ENCODE results near the gene CHN1.
A peak's percentile ranks its signal among the peaks of the same experiment; 100 is the strongest.

CHN1 gene, protein sequence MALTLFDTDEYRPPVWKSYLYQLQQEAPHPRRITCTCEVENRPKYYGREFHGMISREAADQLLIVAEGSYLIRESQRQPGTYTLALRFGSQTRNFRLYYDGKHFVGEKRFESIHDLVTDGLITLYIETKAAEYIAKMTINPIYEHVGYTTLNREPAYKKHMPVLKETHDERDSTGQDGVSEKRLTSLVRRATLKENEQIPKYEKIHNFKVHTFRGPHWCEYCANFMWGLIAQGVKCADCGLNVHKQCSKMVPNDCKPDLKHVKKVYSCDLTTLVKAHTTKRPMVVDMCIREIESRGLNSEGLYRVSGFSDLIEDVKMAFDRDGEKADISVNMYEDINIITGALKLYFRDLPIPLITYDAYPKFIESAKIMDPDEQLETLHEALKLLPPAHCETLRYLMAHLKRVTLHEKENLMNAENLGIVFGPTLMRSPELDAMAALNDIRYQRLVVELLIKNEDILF

DNA sequence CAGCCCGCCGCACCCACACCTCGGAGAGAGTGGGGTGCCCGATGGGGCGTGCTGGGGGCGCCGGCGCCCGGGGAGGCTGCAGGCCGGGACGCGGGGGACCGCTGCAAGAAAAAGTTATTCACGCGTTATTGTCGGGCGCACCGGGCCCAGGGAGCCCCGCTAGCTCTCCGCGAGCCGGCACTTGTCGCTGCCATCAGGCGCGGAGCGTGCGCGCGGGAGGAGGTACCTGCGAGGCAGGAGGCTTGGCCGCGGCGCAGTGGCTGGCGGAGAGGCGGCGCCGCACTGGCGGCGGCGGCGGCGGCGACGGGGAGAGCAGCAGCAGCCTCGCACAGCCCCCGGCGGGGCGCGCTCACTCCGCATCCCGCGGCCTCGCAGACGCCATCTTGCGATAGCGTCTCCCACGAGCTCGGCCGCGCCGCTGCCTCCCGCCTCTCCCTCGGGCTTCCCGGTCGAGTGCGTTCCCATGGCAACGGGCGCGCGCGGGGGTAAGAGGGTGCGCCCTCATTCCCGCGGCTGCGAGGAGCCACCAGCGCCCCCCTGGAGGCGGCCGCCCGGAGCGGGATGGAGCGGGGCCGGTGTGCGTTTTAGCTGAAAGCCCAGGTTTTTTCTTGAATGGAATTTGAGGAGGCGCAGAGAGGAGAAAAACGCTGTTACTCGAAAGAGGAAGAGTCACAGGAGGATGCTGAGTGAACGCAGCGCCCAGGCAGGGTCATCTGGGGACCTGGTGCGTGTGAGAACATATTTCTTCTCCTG lies at the start of gene CHN1:
Gene CHN1 (minus strand): TSS at position 402 of the 753 bp plus-strand sequence. CDS start 469 bp downstream, outside the sequence.
- peak; percentile 67 for DNase-seq

DNA sequence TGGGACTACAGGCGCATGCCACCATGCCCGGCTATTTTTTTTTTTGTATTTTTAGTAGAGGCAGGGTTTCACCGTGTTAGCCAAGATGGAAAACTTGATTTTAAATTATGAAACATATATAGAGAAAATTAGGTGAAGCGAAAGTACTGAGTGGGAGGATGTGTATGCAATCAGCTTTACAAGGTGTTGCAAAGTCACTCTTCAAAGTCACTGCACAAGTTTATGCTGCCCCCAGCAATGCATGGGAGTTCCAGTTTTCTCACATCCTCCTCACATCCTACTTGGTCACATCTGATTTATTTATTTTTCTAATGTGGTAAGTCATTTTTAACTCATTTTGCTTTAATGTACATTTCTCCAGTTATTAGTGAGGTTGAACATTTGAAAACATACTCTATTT lies 49.2 kb upstream of the CHN1 start:
- no peak for DNase-seq

DNA sequence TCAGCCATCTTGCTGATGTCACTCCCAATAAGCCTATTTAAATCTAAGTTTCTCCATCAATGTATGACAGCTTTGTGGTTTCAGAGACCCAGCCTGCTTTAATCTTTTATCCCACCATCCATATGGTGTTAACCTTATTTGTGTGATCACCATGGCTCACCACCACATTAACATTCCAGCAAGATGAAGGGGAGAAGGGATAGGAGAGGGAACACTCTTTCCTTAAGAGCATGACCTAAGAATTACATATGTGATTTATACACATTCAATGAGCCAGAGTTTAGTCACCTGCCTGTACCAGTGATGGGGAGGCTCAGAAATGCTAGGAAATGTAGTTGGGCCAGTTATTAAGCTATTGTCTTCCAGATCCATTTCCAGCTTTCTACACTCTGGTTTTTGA lies 44.5 kb upstream of the CHN1 start:
- no peak for DNase-seq

DNA sequence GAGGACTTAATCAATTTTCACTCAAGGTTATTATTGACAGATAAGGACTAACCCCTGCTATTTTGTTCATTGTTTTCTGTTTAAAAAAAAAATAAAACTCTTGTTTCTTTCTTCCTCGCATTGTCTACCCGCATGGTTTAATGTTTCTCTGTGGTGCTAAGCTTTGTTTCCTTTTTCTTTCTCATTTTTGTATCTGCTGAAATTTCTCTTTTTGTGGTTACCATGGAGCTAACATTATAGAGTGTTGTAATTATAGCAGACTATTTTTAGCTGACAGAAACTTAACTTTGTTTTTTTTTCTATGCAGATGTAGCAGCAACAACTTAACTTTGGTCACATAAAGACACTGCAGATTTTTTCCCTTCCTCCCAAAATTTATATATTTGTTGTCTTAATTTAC lies 43.1 kb upstream of the CHN1 start:
- no peak for DNase-seq

DNA sequence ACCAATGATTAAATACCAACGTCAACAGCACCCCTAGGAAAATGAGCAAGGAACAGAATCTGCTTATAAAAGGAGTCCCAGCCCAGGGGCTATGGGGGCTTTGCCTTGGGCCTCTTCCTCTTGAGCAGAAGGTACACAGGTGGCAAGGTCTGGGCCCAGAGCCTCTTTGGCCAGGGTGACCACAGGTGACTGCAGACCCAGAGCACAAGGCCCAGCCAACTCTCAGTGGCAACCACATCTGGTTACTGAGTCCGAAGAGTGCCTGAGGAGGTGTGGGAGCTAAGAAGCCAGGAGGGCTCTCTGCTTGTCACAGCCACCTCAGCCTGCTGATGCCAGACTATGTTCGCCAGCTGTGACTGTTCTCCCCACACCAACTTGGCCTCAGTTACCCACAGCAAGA lies 34.3 kb upstream of the CHN1 start:
- DNase-seq: no peak

DNA sequence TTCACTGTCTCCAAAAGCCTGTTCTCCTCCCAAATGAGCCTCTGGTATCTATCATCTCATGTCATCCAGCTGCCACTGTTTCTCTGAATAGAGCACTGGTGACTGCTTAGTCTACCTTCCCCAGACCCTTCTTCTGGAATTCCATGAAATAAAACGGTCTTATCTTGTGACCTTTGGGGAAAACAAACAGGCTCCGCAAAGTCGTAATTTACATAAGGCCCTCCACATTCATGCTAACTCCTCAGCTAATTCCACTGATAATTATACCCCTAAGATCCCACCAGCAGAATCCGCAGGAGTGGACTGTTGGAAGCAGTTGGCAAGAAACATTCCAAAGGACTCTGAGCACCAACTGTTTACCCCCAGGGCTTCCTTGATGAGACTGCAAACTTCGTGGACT lies 33.9 kb upstream of the CHN1 start:
- DNase-seq: no peak

DNA sequence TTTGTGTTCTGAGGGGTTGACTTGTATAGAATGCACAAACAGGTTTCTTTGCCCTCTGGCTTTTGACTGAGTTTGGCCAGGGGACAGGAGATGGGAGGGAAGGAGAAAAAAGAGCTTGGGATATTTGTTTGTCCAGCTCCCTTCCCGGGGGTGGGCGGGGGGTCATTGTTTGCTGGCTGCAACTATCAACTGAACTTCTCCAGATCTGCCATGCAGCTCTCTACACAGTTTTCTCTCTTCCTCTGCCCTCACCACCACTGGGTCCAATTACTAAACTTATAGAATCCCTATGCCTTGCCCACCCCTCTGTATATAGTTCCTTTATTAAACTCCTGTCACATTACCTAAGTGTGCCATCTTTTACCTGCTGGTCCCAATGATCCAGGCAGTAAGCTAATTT lies 32.8 kb upstream of the CHN1 start:
- no peak for DNase-seq

DNA sequence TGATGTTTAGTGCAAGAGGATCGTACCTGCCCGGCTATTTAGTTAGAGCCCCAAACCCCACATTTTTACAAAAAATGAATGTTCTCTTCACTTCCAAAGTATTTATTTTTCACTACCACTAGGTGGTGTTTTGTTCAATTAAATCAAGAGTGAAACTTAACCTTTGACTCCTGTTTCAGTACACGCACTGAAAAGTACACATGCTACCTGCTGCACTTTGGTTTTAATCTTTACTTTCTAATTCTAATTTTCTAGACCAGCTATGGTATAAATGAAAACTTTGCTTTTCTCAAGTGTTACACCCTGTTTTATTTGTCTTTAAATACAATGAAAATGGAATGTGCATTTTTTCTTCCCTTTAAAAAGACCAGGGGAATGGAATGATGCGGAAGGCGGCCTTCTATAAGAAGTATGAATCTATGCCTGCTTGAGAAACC lies 31.4 kb upstream of the CHN1 start:
- DNase-seq: no peak

DNA sequence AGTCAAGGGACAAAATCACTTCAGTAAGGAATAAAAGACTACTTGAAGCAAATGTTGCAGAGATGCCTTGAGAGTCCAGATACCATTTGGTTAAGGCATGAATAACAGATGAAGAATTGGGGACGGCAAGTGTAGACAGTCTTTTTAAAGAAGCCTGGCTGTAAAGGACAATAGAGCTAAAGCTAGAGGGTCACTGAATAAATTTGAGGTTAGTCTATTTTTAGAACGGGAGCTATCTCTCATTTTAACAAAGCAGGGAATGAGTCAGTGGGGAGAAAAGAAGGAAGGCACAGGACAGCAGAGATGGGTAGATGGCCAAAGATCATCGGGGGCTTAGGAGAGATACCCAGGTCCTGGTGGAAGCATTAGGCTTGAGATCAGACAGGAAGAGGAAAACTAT lies 30.6 kb upstream of the CHN1 start:
- DNase-seq: no peak

DNA sequence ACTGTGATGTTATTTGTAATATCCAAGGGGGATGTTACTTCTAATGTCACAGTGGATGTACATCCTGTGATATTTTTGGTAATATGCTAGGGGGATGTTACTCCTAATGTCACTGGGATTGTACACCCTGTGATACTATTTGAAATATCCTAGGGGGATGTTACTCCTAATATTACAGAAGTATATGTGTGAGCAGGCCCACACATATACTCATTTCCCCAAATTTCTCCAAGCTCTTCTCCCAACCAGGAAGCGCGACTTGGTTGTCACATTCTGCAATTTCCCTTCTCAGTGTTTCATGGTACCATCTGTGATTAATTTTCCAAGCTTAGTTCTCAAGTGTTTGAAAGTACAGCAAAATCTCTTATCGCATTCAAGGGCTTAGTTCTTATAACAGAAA lies 29.5 kb upstream of the CHN1 start:
- no peak for DNase-seq

DNA sequence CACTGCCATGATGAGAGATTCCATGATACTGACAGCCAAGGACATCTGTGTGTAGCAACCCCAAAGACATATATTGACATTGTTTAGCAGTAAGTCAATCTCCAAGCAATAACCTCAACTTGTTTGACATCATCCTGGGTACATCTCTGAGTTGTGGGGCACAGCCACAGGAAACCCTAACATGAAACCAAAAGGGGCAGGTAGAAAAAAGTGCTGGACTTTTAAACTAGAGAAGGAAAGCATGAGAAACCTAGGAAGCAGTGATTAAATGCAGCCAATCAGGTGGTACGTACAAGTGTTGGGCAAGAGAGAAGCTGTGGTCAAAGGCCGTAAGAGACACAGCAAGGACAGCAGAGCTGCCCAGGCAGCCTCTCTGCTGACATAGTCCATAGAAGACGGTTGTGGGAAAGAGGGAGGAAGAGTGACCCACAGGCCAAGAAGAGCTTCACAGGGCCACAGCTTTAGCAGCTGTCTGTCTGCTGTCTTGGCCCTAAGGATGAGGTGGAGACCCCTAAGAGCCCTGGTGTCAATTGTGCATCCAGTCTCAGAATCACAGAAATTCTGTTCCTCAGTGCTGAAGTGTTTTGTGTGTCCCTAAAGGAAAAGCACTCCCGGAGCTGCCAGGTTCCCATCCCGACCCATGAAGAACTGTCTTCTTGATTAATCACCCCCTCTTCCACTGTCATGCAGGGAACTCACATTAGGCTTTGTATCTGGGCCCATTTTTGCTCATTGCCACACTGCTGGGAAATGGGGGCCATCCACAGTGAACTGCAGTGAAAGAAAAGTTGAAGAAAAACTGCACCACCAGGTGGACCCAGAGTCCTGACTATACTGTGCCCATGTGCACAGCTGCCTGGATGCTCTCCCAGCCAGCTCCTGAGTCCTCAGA lies 25.4 kb upstream of the CHN1 start:
- no peak for DNase-seq

DNA sequence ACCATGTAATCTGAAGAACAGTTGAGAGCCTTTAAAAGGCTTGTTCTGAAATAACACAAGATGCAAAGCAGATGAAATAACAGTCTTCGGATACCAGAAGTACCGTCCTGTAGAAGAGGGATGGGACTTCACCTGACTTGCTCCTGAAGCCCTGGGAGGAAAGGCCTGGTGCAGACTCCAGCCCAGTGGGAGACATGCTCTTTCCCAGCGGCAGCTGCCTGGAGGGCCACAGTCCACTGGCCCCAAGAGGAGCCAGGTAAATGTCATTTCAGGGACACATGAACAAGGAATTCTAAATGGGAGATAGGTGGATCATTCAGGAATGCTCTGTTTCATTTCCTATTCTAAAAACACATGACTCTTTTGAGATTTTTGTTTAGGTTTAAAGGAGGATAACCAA lies 22.6 kb upstream of the CHN1 start:
- no peak for DNase-seq

DNA sequence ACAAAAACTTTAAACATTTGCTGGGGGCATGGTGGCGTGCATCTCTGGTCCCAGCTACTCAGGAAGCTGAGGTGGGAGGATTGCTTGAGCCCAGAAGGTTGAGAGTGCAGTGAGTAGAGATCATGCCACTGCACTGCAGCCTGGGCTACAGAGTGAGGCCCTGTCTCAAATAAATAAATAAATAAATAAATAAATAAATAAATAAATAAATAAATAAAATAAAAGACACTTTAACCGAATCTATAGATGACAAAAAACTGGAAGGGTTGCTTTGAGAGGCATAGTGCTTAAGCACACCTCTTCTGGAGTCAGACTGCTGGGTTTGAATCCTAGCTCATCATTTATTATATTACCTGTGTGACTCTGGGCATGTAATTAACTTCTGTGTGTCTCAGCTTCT lies 21.2 kb upstream of the CHN1 start:
- DNase-seq: no peak

DNA sequence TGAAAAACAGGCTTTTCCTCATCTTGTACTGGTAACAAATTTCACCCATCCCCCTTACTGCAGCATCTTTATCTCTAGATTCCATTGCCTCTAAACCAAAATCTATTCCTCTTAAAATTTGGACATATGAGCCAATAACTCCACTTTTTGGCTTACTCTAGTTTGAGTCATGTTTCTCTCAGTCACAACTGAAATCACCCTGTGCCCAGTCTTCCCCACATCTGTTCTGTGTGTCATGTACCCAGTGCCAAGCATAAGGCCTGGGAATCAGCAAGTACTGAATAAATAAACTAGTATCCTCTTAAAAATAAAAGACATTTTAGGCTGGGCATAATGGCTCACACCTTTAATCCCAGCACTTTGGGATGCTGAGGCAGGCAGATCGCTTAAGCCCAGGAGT lies 20.8 kb upstream of the CHN1 start:
- no peak for DNase-seq

DNA sequence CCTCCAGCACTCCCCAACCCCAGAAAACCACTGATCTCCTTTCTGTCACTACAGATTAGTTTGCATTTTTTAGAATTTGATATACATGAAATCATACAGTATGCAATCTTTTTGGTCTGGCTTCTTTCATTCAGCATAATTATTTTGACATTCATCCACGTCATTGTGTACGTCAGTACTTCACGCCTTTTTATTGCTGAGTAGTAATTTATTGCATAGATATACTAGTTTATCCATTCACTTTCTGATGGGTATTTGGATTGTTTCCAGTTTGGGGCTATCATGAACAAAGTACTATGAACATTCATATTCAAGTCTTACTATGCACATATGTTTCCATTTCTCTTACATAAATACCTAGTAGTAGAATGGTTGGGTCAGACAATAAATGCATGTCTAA lies 20.1 kb upstream of the CHN1 start:
- DNase-seq: no peak

DNA sequence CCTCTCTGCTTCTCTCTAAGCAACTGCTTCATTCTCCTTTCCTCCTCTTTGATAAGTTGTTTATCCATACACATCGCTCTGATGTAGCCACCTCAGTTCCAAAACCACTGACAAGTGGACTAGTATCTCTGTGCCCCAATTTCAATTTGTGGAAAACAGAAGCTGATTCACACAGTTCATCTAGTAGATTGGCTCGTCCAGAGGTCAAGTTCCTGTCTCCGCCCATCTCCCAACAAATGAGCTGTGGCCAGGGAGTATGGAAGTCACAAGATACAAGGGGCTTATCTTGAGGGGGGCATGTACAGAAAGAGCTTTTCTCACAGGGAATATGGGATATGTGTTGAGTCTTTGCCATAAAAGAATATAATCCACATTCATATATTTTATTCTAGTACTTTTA lies 17.7 kb upstream of the CHN1 start:
- DNase-seq: no peak

DNA sequence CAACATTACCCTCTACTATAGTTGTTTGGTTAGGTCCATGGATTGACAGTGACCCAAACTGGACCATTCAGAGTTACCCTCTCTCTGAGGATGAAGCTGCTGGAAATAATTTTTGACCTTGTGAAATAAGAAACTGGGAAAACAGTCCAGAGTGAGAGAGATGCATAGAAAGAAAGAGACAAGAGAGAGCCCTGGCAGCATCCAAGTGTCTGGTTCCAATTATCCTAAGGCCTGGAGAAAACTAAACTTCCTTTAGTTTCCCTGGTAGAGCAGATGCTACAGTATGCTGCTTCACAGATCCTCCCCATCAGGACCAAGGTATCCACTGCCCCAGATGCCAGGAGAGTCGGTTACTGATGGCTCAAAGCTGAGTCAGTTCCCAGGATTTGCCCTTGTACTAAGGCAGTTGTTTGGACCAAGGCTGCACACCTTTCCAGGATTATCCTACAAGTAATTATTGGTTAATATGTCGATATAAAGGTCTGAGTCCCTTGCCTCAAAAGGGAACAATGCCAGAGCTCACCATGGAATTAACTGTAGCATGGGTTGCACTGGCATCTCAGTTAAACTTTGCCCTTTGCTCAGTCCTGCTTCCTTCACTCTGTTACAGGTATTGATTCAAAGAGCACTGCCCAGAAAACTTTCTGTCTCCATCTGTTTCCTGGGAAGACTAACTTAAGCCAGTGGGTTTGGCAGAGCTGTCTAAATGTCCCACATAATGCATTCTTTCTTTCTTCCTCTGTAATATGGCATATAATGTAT lies 14.6 kb upstream of the CHN1 start:
- no peak for DNase-seq

DNA sequence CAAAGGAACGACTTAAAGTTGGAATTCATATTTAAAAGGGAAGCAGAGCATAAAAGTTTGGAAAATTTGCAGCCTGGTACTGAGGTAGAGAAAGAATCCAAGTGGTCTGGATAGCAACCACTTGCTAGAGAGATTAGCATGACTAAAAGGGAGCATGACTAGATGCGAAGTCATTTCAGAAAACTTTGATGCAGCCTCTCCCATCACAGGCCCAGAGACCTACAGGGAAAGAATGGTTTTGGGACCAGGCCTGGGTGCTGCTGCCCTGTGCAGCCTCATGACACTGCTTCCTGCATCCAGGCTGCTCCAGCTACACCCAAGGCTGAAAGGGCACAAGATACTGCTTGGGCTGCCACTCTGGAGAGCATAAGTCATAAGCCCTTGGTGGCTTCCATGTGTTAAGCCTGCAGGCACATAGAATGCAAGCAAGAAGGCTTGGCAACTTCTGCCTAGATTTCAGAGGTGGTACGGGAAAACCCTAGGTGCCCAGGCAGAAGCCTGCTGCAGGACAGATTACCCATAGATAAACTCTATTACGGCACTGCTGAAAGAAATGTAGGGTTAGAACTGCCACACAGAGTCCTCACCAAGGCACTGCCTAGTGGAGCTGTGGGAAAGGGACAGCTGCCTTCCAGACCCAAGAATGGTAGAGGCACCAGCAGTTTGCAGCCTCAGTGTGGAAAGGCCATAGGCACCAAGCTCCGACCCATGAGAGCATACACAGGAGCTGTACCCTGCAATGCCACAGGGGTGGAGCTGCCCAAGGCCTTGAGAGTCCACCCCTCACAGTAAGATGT lies 12.6 kb upstream of the CHN1 start:
- no peak for DNase-seq

DNA sequence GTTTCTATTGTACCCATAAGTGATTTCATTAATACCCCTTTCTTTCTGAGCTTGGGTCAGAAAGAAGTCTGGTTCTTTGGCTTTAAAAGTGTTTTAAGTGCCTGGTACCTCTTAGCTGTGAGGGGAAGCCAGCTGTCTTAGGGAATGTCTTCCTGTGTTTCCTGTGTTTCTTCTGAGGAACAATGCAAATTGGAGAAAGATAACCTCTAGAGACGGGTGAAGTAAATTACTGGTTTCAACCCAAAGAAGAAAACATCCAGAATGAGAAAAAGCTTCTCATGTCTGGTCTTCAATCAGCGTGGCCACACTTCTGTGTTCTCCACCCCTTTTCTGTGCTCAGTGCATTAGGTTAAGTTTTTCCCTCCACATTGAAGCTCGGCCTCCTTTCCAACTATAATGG lies 10.2 kb upstream of the CHN1 start:
- DNase-seq: no peak

DNA sequence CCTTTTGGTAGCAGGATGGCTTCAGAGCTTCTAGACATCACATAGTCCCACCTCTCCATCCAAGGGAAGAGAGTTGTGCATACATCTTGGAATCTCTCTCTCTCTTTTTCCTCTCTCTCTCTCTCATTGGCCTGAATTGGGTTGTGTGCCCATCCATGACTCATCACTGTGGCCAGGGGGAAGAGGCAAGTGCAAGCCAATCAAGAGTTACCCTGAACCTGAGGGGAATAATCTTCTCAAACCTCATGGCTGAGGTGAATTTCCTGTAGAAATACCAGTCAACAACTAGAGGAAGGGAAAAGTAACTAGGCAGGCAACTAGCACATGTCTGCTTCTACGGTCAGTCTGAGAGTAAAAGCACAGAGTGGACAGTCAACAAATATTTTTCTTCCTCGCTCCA lies 7.3 kb upstream of the CHN1 start:
- peak; percentile 19 for DNase-seq

DNA sequence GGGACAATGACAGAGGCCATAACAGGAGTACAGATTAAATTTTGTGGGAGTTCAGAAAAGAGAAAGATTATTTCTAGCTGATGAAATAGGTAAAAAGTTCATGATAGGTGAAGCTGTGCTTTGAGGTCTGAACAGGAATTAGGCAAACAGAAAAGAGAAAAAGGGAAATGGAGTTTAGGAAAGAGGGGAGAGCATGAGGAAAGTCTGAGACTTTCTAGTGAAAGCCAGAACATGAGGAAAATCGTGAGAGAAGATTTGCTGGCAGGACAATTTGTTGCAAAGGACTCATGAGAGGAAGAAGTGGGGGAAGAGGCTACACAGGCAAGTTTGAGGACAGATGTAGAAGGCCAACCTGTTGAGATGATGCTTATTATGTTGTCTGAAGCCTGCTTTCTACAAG lies 6.3 kb upstream of the CHN1 start:
- DNase-seq: no peak

DNA sequence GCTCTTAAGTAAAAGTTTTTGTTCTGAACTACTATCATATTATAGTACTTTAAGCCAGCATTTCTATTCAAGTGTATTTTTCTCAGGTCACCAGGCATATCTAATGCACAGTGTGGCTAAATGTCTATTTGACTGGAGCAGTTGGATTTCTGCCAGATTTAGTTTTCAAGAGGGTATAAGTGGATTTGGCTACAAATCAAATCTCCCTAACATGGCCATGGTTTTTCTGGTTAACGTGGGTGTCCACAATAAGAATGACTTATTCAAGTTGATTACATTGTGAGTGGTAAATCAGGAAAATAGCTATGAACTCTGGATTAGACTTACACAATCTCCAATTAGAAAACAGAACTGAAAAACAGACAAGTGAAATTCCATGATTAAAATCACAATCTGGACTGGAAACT lies 5.7 kb upstream of the CHN1 start:
- DNase-seq: no peak

All from NCI-H226 (cell line).